ENCODE results near the gene PALM.

DNA sequence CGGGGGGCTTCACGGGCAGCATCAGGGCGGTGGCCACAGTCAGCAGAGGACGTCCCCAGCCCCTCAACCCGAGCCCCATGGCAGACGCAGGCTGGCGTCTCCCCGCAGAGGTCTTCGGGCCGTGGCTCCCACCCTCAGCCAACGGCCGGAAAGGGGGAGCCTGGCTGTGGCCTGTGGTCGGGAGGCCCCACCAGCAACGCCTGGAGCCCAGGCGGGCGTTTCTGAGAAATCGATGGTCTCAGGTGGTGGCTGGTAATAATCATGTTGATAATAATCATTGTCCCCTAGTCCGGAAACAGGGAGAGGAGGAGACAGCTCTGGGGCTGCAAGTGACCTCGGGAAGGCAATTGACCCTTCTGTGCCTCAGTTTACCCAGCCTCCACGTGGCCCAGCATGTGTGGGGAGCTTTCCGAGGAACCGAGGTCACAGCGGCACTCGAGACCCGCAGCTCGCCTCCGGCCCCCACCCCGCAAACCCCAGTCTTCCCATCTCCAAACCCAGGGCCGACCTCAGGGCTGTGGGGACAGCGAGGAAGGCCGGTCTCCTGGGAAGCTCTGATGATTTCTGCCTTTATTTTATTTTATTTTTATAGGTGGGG lies 13.3 kb upstream of the PALM start, which contains the start of gene PRSS57:
- TF ChIP-seq, protein P1, sequence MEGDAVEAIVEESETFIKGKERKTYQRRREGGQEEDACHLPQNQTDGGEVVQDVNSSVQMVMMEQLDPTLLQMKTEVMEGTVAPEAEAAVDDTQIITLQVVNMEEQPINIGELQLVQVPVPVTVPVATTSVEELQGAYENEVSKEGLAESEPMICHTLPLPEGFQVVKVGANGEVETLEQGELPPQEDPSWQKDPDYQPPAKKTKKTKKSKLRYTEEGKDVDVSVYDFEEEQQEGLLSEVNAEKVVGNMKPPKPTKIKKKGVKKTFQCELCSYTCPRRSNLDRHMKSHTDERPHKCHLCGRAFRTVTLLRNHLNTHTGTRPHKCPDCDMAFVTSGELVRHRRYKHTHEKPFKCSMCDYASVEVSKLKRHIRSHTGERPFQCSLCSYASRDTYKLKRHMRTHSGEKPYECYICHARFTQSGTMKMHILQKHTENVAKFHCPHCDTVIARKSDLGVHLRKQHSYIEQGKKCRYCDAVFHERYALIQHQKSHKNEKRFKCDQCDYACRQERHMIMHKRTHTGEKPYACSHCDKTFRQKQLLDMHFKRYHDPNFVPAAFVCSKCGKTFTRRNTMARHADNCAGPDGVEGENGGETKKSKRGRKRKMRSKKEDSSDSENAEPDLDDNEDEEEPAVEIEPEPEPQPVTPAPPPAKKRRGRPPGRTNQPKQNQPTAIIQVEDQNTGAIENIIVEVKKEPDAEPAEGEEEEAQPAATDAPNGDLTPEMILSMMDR (IDR thresholded peaks at IDR 0.05; ENCODE audit: low read length): no peak
- TF ChIP-seq EZH2 (optimal IDR thresholded peaks at IDR 0.05; ENCODE audit: low read depth, low read length) (no peak), EZH2phosphoT487 (IDR thresholded peaks at IDR 0.05; ENCODE audit: low read length) (no peak)
